Fibroblast of lung (primary cell): Measurements from ENCODE around the gene FAM83E.

Experiments
- CTCF ChIP-seq, 2 donors: IDR thresholded peaks in 1 of 2; conservative IDR thresholded peaks in 1 of 2; 1 replicate in 1 of 2; 2 replicates in 1 of 2; pipeline ENCODE4 v1.5.1; 2011 to 2012; ENCODE audit warnings: low read length in 2 of 2, control low read depth in 1 of 2, inconsistent platforms in 1 of 2, low read depth in 1 of 2, mild to moderate bottlenecking in 1 of 2
- EZH2 ChIP-seq: IDR thresholded peaks from 2 replicates; pipeline ENCODE4 v1.5.1; 2012; ENCODE audit warnings: low read length, control low read depth, mild to moderate bottlenecking; ENCODE audit errors: missing control alignments

DNA sequence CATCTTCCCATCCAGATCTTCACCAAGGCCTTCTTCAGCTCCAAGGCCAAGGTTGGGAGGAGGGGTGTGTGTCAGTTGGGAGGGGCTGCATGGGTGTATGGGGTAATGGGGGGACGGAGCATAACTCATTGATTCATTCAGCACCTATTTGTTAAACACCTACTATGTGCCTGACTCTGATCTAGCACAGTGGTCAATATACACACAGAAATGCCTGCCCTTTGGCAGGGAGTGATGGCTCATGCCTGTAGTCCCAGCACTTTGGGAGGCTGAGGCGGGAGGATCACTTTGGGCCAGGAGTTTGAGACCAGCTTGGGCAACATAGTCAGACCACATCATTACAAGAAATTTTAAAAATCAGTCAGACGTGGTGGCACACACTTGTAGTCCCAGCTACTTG is 27.5 kb downstream of the FAM83E start:
- no peak for TF ChIP-seq CTCF (conservative IDR thresholded peaks at IDR 0.05 in 1 of 2, IDR thresholded peaks at IDR 0.05 in 1 of 2; ENCODE audit: low read depth in 1 of 2, low read length in 2 of 2)
- no peak for TF ChIP-seq EZH2
